Measurements from ENCODE around the gene ARL5B.

DNA sequence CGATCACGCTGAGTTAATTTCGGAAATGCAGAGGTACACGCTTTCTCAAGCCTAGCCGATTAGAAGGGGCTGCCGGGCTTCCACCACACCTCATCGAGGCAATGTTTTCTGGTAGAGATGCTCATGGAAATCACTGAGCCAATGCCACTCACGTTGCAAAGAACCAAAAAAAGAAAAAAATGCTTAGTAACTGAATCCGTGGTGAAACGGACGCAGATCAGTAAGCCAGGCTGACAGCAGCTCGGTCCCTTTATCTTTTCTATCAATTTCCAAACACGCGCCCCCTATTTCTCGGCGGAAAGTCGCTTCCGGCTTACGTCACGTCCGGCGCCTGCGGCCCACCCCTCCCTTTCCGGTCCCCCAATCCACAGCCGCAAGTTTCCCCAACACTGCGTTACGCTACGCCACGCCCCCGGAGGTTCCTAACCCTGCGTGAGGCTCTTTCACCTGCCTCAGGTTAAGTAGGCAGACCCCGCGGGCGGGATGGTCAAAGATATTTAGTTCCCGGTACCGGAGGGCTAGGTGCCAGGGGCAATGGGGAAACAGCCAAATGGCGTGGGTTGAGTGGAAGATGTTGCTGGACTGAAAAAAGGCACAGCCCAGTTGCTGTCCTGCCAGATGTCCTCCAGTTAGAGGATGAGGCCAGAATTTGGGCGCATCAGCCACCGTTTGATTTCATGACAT is 7.8 kb upstream of the ARL5B start, which contains the start of gene NSUN6:
- TF ChIP-seq, protein P1, sequence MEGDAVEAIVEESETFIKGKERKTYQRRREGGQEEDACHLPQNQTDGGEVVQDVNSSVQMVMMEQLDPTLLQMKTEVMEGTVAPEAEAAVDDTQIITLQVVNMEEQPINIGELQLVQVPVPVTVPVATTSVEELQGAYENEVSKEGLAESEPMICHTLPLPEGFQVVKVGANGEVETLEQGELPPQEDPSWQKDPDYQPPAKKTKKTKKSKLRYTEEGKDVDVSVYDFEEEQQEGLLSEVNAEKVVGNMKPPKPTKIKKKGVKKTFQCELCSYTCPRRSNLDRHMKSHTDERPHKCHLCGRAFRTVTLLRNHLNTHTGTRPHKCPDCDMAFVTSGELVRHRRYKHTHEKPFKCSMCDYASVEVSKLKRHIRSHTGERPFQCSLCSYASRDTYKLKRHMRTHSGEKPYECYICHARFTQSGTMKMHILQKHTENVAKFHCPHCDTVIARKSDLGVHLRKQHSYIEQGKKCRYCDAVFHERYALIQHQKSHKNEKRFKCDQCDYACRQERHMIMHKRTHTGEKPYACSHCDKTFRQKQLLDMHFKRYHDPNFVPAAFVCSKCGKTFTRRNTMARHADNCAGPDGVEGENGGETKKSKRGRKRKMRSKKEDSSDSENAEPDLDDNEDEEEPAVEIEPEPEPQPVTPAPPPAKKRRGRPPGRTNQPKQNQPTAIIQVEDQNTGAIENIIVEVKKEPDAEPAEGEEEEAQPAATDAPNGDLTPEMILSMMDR (conservative IDR thresholded peaks at IDR 0.05; ENCODE audit: low read depth, low read length) = no peak
- no peak for TF ChIP-seq EZH2 (IDR thresholded peaks at IDR 0.05; ENCODE audit: low read length, unreplicated experiment)
- TF ChIP-seq EZH2phosphoT487 (IDR thresholded peaks at IDR 0.05; ENCODE audit: borderline replicate concordance, low read length) = no peak

Data from PC-3 (cell line).